ENCODE data around the gene SUSD2. TPM values are rescaled to one million over a fixed set of nuclear protein-coding genes. Genes with fewer than 3 reads are reported as not detected.

SUSD2 gene
- total RNA-seq, 1 donor: 0.72 TPM

DNA sequence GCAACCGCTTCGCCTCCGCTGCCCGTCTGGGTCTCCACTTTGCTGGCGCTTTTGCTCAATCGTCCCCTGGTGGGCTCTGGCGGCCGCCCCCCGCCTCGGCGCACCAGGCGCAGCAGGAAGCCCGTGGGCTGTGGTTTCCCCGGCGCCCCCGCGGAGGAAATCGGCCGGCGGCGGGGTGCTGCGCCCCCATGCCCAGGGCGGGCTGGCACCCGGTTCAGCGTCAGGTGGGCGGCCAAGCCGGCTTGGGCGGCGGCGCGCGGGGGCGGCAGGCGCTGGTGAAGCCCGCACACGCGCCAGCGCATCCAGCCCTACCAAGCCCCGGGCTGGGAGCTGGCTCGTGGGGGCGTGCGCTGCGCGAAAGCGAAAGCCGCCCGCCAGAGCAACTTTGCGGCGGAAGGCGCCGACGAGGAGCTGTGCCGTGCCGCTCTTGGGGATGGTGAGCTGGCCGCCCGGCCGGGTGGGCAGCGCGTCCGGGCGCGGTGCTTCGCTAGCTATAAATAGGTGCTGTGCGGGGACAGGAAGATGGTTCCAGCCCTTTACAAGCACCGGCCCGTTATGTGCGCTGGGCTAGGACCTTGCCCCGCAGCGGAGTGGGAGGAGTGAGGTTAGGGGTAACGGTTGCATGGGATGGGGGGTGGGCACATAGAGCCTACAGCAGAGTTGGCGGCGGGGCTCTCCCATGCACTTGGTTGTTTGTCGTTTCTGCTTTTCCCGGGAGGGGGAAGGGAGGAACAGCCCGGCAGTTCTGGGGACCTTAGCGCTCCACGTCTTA lies 25.0 kb upstream of the SUSD2 start:
- peak; percentile 95 for DNase-seq (ENCODE audit: insufficient read length, low spot score, missing footprints)
- TF ChIP-seq, protein P1, sequence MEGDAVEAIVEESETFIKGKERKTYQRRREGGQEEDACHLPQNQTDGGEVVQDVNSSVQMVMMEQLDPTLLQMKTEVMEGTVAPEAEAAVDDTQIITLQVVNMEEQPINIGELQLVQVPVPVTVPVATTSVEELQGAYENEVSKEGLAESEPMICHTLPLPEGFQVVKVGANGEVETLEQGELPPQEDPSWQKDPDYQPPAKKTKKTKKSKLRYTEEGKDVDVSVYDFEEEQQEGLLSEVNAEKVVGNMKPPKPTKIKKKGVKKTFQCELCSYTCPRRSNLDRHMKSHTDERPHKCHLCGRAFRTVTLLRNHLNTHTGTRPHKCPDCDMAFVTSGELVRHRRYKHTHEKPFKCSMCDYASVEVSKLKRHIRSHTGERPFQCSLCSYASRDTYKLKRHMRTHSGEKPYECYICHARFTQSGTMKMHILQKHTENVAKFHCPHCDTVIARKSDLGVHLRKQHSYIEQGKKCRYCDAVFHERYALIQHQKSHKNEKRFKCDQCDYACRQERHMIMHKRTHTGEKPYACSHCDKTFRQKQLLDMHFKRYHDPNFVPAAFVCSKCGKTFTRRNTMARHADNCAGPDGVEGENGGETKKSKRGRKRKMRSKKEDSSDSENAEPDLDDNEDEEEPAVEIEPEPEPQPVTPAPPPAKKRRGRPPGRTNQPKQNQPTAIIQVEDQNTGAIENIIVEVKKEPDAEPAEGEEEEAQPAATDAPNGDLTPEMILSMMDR (IDR thresholded peaks at IDR 0.05; ENCODE audit: extremely low read depth, low read depth, low read length): no peak
- Histone ChIP-seq H3K9me3 (ENCODE audit: low read depth, low read length) (no peaks in the 10 kb centered on the region), H3K27me3 (ENCODE audit: insufficient read depth, low read length) (no peaks in the 10 kb centered on the region), H3K27ac (ENCODE audit: low read depth, low read length) (peak overlapping the region; percentile 9), H3K4me3 (ENCODE audit: insufficient read depth, low read length) (peak overlapping the region; percentile 97), H3K79me2 (ENCODE audit: insufficient read depth, low read length) (peaks cover 43% of the 10 kb centered on the region), H2AFZ (ENCODE audit: low read length) (peak overlapping the region; percentile 44), H3K4me1 (ENCODE audit: insufficient read depth, low read length) (peaks cover 35% of the 10 kb centered on the region), H3K4me2 (ENCODE audit: insufficient read depth, low read length) (peak overlapping the region; percentile 98), H4K20me1 (ENCODE audit: insufficient read depth, low read length) (peaks cover 37% of the 10 kb centered on the region), H3K36me3 (ENCODE audit: insufficient read depth, low read length) (peaks cover 5% of the 10 kb centered on the region)

DNA sequence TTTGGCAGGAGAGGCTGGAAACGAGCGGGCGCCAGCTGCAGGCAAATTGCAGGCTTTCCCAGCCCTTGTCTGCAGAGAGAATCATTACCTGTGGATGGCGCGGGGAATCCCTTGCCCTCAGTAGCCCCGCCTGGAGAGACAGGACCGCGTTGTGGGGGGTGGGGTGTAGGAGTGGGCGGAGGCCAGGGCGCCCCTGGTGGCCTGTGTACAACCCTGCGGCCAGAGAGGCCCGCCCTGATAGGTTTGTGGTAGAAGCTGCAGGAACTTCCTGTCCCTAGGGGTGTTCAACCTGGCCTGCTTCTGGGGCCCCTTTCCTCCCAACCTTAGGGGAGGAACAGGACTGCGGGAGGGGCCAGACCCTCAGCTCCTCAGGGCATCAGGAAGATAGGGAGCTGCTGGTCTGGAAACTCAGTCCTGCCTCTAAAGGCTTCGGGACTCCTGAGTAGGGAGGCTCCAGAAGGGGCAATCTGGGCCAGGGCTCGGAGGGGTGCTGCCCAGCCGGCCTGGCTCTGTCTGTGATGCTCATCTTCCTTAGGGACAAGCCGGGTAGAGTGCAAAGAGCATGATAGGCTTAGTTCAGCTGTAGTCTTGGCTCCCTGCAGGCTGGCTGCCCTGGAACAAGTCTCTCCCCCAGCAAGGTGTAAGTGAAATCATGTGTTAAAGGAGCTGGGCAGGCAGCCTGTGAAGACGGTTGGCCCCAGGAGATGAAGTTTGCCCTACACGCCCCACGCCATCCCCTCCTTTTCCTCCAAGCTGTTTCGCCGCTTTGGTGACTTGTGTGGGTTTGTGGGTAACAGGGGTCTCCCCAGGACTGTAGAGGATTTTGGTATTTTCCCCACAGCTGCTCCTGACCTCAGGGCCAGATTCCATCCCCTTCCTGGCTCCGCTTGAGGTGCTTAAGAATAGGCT lies 24.1 kb upstream of the SUSD2 start:
- H3K9me3 ChIP-seq (ENCODE audit: low read depth, low read length): no peaks in the 10 kb centered on the region
- H3K27ac ChIP-seq (ENCODE audit: low read depth, low read length): peak overlapping the region; percentile 9
- H3K4me1 ChIP-seq (ENCODE audit: insufficient read depth, low read length): peaks cover 35% of the 10 kb centered on the region
- no peaks in the 10 kb centered on the region for H3K27me3 ChIP-seq (ENCODE audit: insufficient read depth, low read length)
- peak overlapping the region; percentile 44 for H2AFZ ChIP-seq (ENCODE audit: low read length)
- H3K36me3 ChIP-seq (ENCODE audit: insufficient read depth, low read length): peaks cover 9% of the 10 kb centered on the region
- H3K4me3 ChIP-seq (ENCODE audit: insufficient read depth, low read length): peak overlapping the region; percentile 97
- peaks cover 46% of the 10 kb centered on the region for H3K79me2 ChIP-seq (ENCODE audit: insufficient read depth, low read length)
- H3K4me2 ChIP-seq (ENCODE audit: insufficient read depth, low read length): peak overlapping the region; percentile 98
- TF ChIP-seq, protein P1 (IDR thresholded peaks at IDR 0.05; ENCODE audit: extremely low read depth, low read depth, low read length): peak; percentile 80
- H4K20me1 ChIP-seq (ENCODE audit: insufficient read depth, low read length): peaks cover 42% of the 10 kb centered on the region
- peak; percentile 99 for DNase-seq (ENCODE audit: insufficient read length, low spot score, missing footprints)

DNA sequence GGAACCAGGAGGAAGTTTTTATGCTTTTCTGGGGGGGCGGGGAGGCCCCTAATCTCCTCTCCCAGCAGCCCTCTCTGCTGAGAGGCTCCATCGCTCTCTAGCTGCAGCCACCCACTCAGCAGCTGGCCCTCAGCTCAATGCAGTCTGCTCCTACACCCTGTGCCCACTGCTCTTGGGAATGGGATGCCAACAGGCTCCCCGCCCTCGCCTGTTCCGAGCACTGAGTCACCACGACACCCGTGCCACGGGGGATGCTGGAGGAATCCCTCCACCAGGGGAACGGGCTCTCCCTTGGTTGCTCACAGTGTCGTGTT lies 23.5 kb upstream of the SUSD2 start:
- H3K4me2 ChIP-seq (ENCODE audit: insufficient read depth, low read length): peak overlapping the region; percentile 98
- peaks cover 48% of the 10 kb centered on the region for H3K79me2 ChIP-seq (ENCODE audit: insufficient read depth, low read length)
- H3K4me3 ChIP-seq (ENCODE audit: insufficient read depth, low read length): peak overlapping the region; percentile 97
- H2AFZ ChIP-seq (ENCODE audit: low read length): no peak overlapping the region
- peaks cover 35% of the 10 kb centered on the region for H3K4me1 ChIP-seq (ENCODE audit: insufficient read depth, low read length)
- peaks cover 14% of the 10 kb centered on the region for H3K36me3 ChIP-seq (ENCODE audit: insufficient read depth, low read length)
- peaks cover 46% of the 10 kb centered on the region for H4K20me1 ChIP-seq (ENCODE audit: insufficient read depth, low read length)
- H3K27ac ChIP-seq (ENCODE audit: low read depth, low read length): peak overlapping the region; percentile 9
- no peaks in the 10 kb centered on the region for H3K9me3 ChIP-seq (ENCODE audit: low read depth, low read length)
- peak; percentile 94 for DNase-seq (ENCODE audit: insufficient read length, low spot score, missing footprints)
- H3K27me3 ChIP-seq (ENCODE audit: insufficient read depth, low read length): no peaks in the 10 kb centered on the region
- TF ChIP-seq, protein P1 (IDR thresholded peaks at IDR 0.05; ENCODE audit: extremely low read depth, low read depth, low read length): peak; percentile 16

DNA sequence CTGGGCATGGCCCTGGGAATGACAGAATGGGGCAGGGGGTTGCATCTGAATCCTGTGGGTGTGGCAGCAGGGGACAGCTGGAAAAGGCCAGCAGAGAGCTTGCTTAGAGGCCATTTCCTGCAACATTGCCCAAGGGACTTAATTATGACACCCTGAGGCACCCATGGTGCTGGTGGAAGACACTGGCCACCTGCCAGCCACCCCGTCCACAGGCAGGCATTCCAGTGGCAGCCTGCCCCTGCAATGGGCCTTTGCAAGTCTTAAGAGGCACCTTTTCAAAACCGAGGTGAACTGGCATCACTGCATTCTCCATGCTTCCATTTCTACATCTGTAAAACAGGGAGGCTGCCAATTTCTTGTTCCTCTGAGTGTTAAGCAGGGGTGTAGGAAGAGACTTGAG lies 21.6 kb upstream of the SUSD2 start:
- peaks cover 25% of the 10 kb centered on the region for H3K4me1 ChIP-seq (ENCODE audit: insufficient read depth, low read length)
- peaks cover 20% of the 10 kb centered on the region for H3K36me3 ChIP-seq (ENCODE audit: insufficient read depth, low read length)

More for the DNA sequence above, 21.6 kb upstream of the SUSD2 start:
- Histone ChIP-seq H3K9me3 (ENCODE audit: low read depth, low read length) (no peaks in the 10 kb centered on the region), H3K27ac (ENCODE audit: low read depth, low read length) (no peak overlapping the region), H3K4me3 (ENCODE audit: insufficient read depth, low read length) (no peak overlapping the region), H2AFZ (ENCODE audit: low read length) (no peak overlapping the region), H3K4me2 (ENCODE audit: insufficient read depth, low read length) (no peak overlapping the region), H3K79me2 (ENCODE audit: insufficient read depth, low read length) (peaks cover 48% of the 10 kb centered on the region), H3K27me3 (ENCODE audit: insufficient read depth, low read length) (no peaks in the 10 kb centered on the region), H4K20me1 (ENCODE audit: insufficient read depth, low read length) (peaks cover 57% of the 10 kb centered on the region)
- DNase-seq (ENCODE audit: insufficient read length, low spot score, missing footprints): no peak
- TF ChIP-seq, protein P1 (IDR thresholded peaks at IDR 0.05; ENCODE audit: extremely low read depth, low read depth, low read length): no peak

All from osteoblast (primary cell).